ENCODE results near the gene TLCD2. TPM values are rescaled to one million over a fixed set of nuclear protein-coding genes. Genes with fewer than 3 reads are reported as not detected.
"Not testable (repeated sequence)": the region's sequence is repeated elsewhere in the genome, so short reads cannot be mapped to it uniquely, and the experiment has no call there.

Gene TLCD2
- total RNA-seq, 1 donor from 2014 or later, result 7.5 TPM

GRCh38 chr17:1658100-1658499 lies 52.1 kb downstream of the TLCD2 start:
- Histone ChIP-seq H3K27me3 (no peaks in the 10 kb centered on the region), H3K4me1 (no peaks in the 10 kb centered on the region), H3K36me3 (peaks cover 100% of the 10 kb centered on the region in 2 donors), H3K27ac (no peak overlapping the region), H3K9me3 (no peaks in the 10 kb centered on the region), H3K4me3 (no peak overlapping the region)
- no peak for DNase-seq (ENCODE audit: low spot score in 2 of 2)
- intact Hi-C loops (cut with DNase I), result no loop called here
- TF ChIP-seq, protein P1, sequence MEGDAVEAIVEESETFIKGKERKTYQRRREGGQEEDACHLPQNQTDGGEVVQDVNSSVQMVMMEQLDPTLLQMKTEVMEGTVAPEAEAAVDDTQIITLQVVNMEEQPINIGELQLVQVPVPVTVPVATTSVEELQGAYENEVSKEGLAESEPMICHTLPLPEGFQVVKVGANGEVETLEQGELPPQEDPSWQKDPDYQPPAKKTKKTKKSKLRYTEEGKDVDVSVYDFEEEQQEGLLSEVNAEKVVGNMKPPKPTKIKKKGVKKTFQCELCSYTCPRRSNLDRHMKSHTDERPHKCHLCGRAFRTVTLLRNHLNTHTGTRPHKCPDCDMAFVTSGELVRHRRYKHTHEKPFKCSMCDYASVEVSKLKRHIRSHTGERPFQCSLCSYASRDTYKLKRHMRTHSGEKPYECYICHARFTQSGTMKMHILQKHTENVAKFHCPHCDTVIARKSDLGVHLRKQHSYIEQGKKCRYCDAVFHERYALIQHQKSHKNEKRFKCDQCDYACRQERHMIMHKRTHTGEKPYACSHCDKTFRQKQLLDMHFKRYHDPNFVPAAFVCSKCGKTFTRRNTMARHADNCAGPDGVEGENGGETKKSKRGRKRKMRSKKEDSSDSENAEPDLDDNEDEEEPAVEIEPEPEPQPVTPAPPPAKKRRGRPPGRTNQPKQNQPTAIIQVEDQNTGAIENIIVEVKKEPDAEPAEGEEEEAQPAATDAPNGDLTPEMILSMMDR (IDR thresholded peaks at IDR 0.05), result no peak

- Histone ChIP-seq H3K4me3 (no peak overlapping the region), H3K27me3 (no peaks in the 10 kb centered on the region), H3K27ac (no peak overlapping the region), H3K9me3 (no peaks in the 10 kb centered on the region), H3K36me3 (peaks cover 83 to 86% of the 10 kb centered on the region in 2 donors), H3K4me1 (peaks cover 4 to 11% of the 10 kb centered on the region in 2 donors)
- intact Hi-C loops (cut with DNase I), result no loop called here
- TF ChIP-seq, protein P1 (IDR thresholded peaks at IDR 0.05), result no peak
- no peak for DNase-seq (ENCODE audit: low spot score in 2 of 2)
These were observed 56.4 kb downstream of the TLCD2 start for GRCh38 chr17:1653735-1654134.

DNA sequence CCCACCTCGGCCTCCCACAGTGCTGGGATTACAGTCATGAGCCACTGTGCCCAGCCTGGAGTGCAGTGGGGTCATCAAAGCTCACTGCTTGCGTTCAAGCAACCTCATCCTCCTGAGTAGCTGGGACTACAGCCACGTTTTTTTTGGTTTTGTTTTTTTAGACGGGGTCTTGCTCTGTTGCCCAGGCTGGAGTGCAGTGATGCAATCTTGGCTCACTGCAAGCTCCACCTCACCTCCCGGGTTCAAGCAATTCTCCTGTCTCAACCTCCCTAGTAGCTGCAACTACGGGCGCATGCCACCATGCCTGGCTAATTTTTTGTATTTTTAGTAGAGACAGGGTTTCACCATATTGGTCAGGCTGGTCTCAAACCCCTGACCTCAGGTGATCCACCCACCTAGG lies 57.4 kb downstream of the TLCD2 start:
- H3K9me3 ChIP-seq; intact Hi-C loops (cut with DNase I); H3K4me3 ChIP-seq; H3K27me3 ChIP-seq; DNase-seq (ENCODE audit: low spot score in 2 of 2); H3K27ac ChIP-seq: not testable (repeated sequence)
- peaks cover 4 to 20% of the 10 kb centered on the region in 2 donors for H3K4me1 ChIP-seq
- peaks cover 74 to 76% of the 10 kb centered on the region in 2 donors for H3K36me3 ChIP-seq

Other genes with a start within 250 kb of the TLCD2 start
- gene MYO1C, start 217.7 kb downstream of the TLCD2 start, total RNA-seq, result 251 TPM
- gene INPP5K, start 193.8 kb downstream of the TLCD2 start, total RNA-seq, result 73.7 TPM
- gene PITPNA, start 147.6 kb downstream of the TLCD2 start, total RNA-seq, result 15.9 TPM
- 27.6 TPM for gene SLC43A2, start 81.5 kb downstream of the TLCD2 start, total RNA-seq
- gene SCARF1, start 64.6 kb downstream of the TLCD2 start, total RNA-seq, result 295 TPM
- 103 TPM for gene RILP, start 60.5 kb downstream of the TLCD2 start, total RNA-seq
- 114 TPM for gene PRPF8, start 25.5 kb downstream of the TLCD2 start, total RNA-seq
- gene WDR81, start 14.3 kb upstream of the TLCD2 start, total RNA-seq, result 70.4 TPM
- gene SERPINF2, start 32.5 kb upstream of the TLCD2 start, total RNA-seq, result 20.6 TPM
- 604 TPM for gene SERPINF1, start 51.7 kb upstream of the TLCD2 start, total RNA-seq
- gene SMYD4, start 119.5 kb upstream of the TLCD2 start, total RNA-seq, result 7.6 TPM
- 34.0 TPM for gene RPA1, start 119.6 kb upstream of the TLCD2 start, total RNA-seq

Measured in ascending aorta (tissue), 2 donors.